ENCODE measurements around the gene NCL.

Gene NCL

DNA sequence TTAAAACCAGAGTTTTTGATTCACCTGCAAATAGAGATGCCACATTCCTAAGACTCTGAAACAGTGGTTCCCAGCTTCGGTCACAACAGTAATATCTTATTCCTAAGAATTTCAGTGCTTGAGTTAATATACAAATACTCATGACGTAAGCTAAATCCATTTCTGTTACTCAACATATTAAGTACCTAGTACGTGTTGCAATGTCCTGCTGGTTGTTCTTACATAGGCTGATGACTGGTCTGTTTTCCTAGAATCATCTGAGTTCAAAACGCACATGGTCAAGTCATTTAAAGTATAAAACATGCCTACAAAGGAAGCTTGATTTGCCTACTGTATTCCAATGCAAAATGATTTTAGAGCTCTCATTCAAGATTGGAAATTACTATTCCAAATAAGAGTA, 7.2 kb downstream of the NCL start:
- peaks cover 6% of the 10 kb centered on the region for H3K79me2 ChIP-seq (ENCODE audit: insufficient read depth, low read length)
- H3K4me2 ChIP-seq (ENCODE audit: low read length): no peak overlapping the region
- peaks cover 8% of the 10 kb centered on the region for H3K4me1 ChIP-seq (ENCODE audit: insufficient read depth, low read length, severe bottlenecking)
- 0 out of 2 replicates have a peak, but pooled peaks cover 2% of the 10 kb centered on the region for H4K20me1 ChIP-seq (ENCODE audit: insufficient read depth, low read length)
- H3K4me3 ChIP-seq (ENCODE audit: low read depth, low read length, poor library complexity, severe bottlenecking): no peak overlapping the region
- H2AFZ ChIP-seq (ENCODE audit: low read length): no peak overlapping the region
- no peak overlapping the region for H3K9ac ChIP-seq (ENCODE audit: low read length)
- TF ChIP-seq, protein P1, sequence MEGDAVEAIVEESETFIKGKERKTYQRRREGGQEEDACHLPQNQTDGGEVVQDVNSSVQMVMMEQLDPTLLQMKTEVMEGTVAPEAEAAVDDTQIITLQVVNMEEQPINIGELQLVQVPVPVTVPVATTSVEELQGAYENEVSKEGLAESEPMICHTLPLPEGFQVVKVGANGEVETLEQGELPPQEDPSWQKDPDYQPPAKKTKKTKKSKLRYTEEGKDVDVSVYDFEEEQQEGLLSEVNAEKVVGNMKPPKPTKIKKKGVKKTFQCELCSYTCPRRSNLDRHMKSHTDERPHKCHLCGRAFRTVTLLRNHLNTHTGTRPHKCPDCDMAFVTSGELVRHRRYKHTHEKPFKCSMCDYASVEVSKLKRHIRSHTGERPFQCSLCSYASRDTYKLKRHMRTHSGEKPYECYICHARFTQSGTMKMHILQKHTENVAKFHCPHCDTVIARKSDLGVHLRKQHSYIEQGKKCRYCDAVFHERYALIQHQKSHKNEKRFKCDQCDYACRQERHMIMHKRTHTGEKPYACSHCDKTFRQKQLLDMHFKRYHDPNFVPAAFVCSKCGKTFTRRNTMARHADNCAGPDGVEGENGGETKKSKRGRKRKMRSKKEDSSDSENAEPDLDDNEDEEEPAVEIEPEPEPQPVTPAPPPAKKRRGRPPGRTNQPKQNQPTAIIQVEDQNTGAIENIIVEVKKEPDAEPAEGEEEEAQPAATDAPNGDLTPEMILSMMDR (IDR thresholded peaks at IDR 0.05; ENCODE audit: low read length): no peak
- no peak for TF ChIP-seq EZH2 (IDR thresholded peaks at IDR 0.05; ENCODE audit: borderline replicate concordance, low read length)
- no peak overlapping the region for H3K27ac ChIP-seq (ENCODE audit: low read depth, low read length, poor library complexity, severe bottlenecking)
- H3K27me3 ChIP-seq (ENCODE audit: insufficient read depth, low read length): no peaks in the 10 kb centered on the region
- no peaks in the 10 kb centered on the region for H3K9me3 ChIP-seq (ENCODE audit: low read length)
- peaks cover 100% of the 10 kb centered on the region for H3K36me3 ChIP-seq (ENCODE audit: insufficient read depth, low read length)
- peaks cover 39% of the 10 kb centered on the region for H3F3A ChIP-seq (ENCODE audit: insufficient read depth, low read length)
- H3K9me2 ChIP-seq (ENCODE audit: low read depth, low read length): no peaks in the 10 kb centered on the region

DNA sequence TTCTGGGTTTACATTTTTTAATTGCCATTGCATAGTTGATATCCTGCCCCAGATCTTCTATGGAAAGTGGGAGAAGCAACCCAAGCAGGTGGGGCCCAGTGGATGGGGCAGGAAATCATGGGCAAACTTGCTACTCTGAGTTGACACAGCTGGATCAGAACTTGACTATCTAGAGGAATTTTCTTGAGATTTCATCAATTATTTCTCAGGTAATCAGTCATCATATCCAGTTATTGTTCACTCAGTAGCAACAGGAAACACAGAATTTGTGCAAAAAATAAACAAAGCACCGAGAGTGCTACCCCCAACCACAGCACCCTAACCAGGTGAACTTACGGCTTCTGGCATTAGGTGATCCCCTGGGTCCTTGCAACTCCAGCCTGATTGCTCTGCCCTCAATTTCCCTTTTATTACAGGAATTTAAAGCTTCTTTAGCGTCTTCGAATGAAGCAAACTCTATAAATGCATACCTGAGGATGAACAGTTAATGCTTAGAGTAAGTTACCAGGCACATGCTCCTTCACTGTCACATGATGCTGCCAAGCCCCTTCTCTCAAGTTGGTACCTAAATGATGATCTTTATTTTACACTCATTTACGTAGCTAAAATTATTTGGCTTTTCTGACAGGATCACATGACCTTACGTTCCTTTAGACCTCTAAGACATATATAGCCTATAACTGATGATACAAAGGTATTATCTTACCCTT, 7.8 kb downstream of the NCL start:
- Histone ChIP-seq H3K4me2 (ENCODE audit: low read length) (no peak overlapping the region), H3K27ac (ENCODE audit: low read depth, low read length, poor library complexity, severe bottlenecking) (no peak overlapping the region), H2AFZ (ENCODE audit: low read length) (no peak overlapping the region), H3K79me2 (ENCODE audit: insufficient read depth, low read length) (no peaks in the 10 kb centered on the region; the same call in 1 of the 2 replicates), H3K9me3 (ENCODE audit: low read length) (no peaks in the 10 kb centered on the region), H4K20me1 (ENCODE audit: insufficient read depth, low read length) (0 out of 2 replicates have a peak, but pooled peaks cover 2% of the 10 kb centered on the region), H3K4me3 (ENCODE audit: low read depth, low read length, poor library complexity, severe bottlenecking) (no peak overlapping the region), H3K27me3 (ENCODE audit: insufficient read depth, low read length) (no peaks in the 10 kb centered on the region), H3K4me1 (ENCODE audit: insufficient read depth, low read length, severe bottlenecking) (peaks cover under 1% of the 10 kb centered on the region), H3K36me3 (ENCODE audit: insufficient read depth, low read length) (peaks cover 100% of the 10 kb centered on the region), H3K9me2 (ENCODE audit: low read depth, low read length) (no peaks in the 10 kb centered on the region), H3F3A (ENCODE audit: insufficient read depth, low read length) (peaks cover 39% of the 10 kb centered on the region), H3K9ac (ENCODE audit: low read length) (no peak overlapping the region)
- no peak for TF ChIP-seq EZH2 (IDR thresholded peaks at IDR 0.05; ENCODE audit: borderline replicate concordance, low read length)
- TF ChIP-seq, protein P1 (IDR thresholded peaks at IDR 0.05; ENCODE audit: low read length): no peak

DNA sequence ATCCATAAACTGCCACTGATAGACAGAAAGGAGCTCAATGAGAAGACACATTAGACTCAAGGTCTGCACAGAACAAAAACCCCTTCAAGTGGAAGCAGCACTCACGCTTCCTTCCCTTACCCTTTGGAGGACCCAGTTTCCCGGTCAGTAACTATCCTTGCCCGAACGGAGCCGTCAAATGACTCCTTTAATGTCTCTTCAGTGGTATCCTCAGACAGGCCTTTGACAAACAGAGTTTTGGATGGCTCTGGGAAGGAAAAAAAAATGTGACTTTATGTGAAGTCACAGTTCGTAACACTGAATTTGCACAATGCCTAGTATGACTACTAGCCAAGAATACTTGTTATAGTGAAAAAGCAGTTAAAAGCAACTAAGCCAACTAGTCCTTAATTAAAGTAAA, 8.4 kb downstream of the NCL start:
- no peaks in the 10 kb centered on the region for H3K4me1 ChIP-seq (ENCODE audit: insufficient read depth, low read length, severe bottlenecking)
- H3K36me3 ChIP-seq (ENCODE audit: insufficient read depth, low read length): peaks cover 96% of the 10 kb centered on the region

More for the DNA sequence above, 8.4 kb downstream of the NCL start:
- TF ChIP-seq EZH2 (IDR thresholded peaks at IDR 0.05; ENCODE audit: borderline replicate concordance, low read length): no peak
- TF ChIP-seq, protein P1 (IDR thresholded peaks at IDR 0.05; ENCODE audit: low read length): no peak
- Histone ChIP-seq H3K9me2 (ENCODE audit: low read depth, low read length) (no peaks in the 10 kb centered on the region), H3K4me2 (ENCODE audit: low read length) (no peak overlapping the region), H3K27ac (ENCODE audit: low read depth, low read length, poor library complexity, severe bottlenecking) (no peak overlapping the region), H3F3A (ENCODE audit: insufficient read depth, low read length) (peaks cover 39% of the 10 kb centered on the region), H3K9ac (ENCODE audit: low read length) (no peak overlapping the region), H3K4me3 (ENCODE audit: low read depth, low read length, poor library complexity, severe bottlenecking) (no peak overlapping the region), H2AFZ (ENCODE audit: low read length) (no peak overlapping the region), H3K9me3 (ENCODE audit: low read length) (no peaks in the 10 kb centered on the region), H3K79me2 (ENCODE audit: insufficient read depth, low read length) (no peaks in the 10 kb centered on the region), H4K20me1 (ENCODE audit: insufficient read depth, low read length) (0 out of 2 replicates have a peak, but pooled peaks cover 2% of the 10 kb centered on the region), H3K27me3 (ENCODE audit: insufficient read depth, low read length) (no peaks in the 10 kb centered on the region)
